Right forelimb (tissue), 1 donor: ENCODE measurements around the gene HOXA3.

Experiments used
- DNase-seq: peaks from one replicate; pipeline ENCODE4 v3.0.0-alpha.2; 2018

Gene HOXA3

GRCh38 chr7:27101171-27101956, 51.0 kb downstream of the HOXA3 start:
- no peak for DNase-seq

GRCh38 chr7:27100694-27101170, 51.7 kb downstream of the HOXA3 start:
- DNase-seq = no peak

DNA sequence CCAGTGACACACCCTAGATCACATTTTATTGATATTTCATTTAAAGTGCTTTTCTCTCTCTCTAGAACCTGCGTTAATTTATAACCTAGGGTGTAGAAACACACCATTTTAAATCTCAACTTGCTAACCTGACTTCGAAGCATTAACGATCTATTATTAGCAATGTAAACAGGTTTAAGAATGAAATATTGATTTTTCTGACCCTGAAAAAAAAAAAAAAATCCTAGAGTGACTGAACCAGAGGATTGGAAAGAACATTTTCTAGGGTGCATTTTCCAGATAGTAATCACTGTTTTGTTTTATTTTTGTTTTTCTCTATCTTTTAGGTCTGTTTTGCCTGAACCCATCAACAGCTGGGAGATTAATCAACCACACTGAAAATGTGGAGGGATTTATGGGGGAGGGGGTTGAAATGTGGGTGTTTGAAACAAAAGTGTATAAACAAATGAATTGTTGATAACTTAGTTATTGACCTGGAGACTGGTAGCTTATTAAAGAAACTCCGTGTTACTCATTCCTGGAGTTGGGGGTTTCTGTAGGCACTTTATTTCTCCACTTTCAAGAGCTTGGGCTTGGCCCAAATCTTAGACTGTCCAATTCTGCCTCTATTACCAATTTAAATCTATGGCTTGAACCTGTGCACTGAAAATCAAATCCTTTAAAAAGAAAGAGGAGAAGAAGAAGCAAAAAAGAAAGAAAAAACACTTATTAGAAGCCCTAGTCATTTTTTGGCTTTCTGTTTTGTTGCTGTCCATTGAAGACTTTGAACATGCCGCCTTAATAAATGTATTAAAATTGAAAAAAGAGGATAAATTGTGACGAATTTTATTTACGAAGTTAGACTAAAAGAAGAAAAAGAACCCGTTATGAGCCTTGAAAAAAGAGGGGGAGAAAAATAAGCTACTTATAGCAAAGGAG, 52.7 kb downstream of the HOXA3 start:
- DNase-seq = no peak

DNA sequence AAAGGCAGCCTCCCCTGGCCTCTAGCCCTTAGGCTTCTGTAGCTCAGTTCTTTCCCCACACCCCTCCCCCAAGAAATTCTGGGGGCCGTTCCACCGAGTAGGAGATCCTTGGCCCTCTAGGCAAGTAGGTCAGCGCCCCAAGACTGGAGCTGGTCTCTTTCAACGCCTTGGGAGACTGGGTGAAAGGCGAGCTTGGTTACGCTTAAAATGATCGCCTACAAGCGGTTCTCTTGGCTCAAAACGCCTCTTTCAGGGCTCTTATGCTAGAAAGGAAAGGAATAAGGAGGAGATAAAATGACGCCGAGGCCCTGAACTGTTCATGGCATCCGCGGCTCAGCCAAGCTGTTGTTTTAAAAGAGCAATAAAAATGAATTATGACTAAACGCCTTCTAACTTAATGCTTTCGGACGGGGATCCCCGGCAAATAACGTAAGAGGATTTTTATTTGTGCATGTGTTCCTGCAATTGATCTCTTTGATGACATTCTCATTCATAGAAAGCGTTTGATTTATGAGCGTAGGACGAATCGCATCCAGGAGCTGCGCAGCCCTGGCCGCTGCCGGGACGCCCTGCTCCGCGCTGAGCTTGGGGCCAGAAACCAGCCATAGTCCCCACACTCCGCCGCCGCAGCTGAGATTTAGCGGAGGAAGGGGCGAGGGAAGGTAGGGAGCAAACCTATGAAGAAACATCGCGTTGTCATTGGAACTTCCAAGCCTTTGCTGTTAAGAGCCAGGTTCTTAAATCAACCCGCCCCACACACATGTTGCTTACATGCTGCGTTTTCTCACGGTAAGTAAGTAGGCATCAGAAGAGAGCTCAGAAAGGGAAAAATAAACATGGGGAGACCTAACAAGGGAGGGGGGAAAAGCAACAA, 53.6 kb downstream of the HOXA3 start:
- peak; percentile 63 for DNase-seq

DNA sequence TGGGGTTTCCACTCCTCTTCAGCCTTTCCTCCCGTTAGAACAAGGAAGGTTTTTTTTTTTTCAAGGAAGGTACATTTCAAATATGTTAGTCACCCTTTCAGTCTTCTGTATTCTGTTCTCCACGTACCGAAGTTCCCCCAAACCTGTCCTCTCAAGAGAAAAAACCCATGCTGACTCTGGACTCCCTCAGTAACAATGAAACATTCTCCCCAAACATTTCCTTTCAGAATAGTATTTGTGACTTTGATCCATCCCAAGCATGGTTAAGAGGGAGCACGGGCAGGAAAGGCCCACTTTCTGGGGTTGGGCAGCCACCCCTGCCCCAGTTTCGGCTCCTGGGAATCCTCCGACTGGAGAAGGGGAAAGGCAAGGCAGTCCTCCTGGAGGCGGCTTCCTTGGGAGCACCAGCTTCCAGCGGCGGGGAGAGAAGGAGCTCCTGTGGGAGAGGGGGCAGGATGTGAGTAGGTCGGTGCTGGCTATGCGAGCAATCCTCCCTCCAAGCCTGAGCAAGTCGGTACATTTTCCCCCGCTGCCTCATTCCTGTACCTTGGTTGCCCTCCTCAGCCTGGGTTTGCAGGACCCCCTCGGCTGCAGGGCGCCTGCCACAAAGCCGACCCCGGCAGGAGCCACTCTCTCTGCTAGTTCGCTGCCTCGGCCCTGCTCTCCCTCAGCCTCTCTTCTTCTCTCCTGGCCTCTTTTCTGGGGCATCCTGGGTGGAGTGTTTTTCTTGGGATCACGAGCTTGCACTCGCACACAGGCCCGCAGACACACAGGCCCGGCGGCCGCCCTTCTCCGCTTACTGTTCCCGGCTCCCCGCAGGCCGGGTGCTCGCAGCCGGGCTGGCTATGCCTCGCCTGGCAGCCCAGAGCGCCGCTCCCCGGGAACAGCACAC, 54.5 kb downstream of the HOXA3 start:
- DNase-seq = no peak

- DNase-seq = peak; percentile 70
These were observed 55.4 kb downstream of the HOXA3 start for GRCh38 chr7:27096768-27097514.

- DNase-seq = peak; percentile 83
These were observed 56.3 kb downstream of the HOXA3 start, which contains the start of gene HOXA1 for GRCh38 chr7:27095897-27096767. TSS of gene HOXA1 (minus strand) at chr7:27096000. CDS start at chr7:27095912, 88 bp downstream.

DNA sequence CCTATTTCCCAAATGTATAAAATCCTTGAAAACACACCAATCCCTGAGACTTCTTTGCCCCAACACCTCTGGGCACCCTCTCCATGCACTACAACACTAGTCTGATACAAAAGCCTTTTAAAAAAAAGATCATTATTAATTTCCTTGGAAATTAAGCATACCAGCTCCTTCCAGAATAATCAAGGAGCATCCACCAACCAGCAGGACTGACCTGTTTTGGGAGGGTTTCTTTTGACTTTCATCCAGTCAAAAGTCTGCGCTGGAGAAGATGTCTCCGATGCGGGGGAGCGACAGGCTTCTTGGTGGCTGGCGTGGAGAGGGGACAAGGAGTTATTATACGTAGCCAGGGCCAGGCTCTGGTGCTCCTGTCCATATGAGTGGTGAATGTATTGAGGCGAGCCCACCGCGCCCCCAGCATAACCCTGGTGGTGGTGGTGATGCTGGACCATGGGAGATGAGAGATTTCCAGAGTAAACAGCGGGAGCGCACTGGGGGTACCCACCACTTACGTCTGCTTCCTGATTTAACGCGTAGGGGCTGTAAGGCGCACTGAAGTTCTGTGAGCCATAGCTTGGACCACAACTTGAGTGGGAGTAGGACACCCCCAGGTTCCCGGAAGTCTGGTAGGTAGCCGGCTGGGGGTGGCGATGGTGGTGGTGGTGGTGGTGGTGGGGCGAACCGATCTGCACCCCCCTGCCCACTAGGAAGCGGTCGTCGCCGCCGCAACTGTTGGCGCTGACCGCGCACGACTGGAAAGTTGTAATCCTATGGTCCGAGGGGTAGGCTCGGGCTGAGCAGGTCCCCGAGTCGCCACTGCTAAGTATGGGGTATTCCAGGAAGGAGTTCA, 57.1 kb downstream of the HOXA3 start:
- DNase-seq = no peak

DNA sequence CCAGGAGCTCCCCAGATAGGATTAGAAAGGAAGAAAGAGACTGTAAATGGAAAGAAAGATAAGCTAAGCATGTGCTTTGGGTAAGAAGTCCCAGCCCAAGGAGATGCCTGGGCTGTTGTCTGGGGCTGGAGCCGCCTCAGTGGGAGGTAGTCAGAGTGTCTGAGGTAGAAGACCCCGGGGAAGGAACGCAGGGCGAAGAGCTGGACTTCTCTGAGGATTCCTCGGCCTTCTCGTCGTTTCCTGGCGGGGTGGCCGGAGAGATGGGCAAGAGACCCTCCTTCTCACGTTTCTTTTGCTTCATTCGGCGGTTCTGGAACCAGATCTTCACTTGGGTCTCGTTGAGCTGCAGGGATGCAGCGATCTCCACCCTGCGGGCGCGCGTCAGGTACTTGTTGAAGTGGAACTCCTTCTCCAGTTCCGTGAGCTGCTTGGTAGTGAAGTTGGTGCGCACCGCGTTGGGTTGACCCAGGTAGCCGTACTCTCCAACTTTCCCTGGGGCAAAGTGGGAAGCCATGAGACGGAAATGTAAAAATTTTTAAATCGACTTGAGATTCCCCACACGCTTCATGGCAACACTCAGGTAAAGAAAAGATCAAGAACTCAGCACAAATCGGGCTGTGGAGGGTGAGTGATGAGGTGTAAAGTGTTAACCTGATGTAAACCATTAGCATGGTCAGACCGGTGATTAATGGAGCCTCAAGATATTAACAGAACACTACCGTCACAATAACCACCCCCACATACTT, 57.9 kb downstream of the HOXA3 start:
- no peak for DNase-seq

- DNase-seq = no peak
These were observed 59.0 kb downstream of the HOXA3 start for GRCh38 chr7:27093184-27093895.

- DNase-seq = no peak
These were observed 59.6 kb downstream of the HOXA3 start for GRCh38 chr7:27092819-27093110.

DNA sequence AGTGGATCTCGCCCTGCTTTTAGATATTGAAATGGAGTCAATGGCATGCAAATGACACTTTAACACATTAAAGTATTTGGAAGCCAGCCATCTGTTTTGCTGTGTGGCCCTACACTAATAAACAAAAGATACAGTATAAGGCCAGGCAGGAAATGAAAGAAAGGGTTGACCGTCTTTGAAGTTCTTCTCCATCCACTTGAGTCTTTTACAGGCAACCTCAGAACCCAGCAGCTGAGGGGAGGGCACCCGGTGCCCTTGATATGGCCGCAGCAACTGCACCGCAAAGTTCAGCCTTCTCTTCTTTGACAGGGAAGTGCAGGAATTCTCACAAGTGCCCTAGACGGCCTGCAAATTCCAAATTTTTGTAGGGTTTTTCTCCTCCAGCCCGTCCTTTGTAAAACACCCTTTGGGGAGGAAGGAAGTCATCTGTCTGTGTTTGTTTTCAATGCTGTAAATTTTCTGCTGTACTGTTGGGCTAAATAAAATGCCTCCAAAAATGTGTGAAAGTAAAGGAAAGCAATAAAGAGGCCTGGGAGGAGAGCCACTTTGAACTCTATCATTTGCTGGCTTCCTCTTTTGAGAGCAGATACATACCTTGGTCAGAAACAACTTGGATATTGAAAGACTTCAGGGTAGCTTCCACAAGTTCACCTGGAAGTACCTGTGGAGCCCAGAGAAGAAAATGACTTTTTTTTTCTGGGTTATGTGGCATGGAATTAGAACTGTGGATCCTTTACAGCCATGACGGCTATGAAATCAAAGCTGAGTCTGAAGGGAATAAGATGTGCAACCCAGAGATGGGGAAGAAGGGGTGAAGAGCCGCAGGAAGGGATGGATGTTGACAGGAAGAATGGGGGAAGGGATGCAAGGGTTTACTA, 60.2 kb downstream of the HOXA3 start:
- no peak for DNase-seq

GRCh38 chr7:27091105-27091504, 61.3 kb downstream of the HOXA3 start:
- no peak for DNase-seq

DNA sequence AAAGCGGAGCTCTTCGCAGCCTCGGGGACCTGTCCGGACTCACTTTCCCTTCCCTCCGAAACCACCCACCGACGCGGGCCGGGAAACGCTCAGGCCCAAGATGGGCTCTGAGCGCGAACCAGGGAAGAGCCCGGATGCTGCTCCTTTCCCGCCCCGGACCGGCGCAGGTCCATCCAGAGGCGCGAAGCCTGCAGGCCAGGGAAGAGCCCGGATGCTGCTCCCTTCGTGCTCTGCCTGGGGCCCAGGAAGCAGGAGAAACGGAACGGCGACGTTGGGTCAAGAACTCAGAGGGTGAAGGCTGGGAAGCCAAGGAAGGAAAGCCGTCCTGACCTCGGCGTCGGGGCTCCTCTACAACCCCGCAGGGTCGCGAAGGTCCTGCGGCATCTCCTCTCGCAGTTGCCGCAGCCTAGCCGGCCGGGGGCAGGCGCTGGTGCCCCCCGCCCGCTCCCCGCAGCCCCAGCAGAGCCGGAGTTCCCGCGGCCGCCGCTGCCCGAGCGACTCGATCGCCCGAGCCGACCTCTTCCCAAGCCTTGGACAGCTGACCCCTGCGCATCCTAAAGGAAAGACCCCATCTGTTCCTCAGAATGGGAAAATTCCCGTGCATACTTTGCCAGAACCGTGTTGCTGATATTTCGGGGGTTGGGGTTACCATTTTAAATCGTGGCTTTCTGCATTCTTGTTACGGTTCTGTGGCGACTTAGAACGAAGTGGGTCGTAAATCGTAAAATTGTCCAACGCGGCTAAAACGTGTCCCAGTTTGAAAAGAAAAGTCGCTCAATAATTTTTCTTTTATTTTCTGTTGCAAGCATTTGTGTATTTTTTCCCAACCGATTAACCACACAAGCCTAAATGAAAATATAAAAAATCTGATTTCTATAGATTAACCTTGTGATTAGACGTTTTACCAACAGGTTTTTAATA, 64.1 kb downstream of the HOXA3 start:
- peak; percentile 52 for DNase-seq

DNA sequence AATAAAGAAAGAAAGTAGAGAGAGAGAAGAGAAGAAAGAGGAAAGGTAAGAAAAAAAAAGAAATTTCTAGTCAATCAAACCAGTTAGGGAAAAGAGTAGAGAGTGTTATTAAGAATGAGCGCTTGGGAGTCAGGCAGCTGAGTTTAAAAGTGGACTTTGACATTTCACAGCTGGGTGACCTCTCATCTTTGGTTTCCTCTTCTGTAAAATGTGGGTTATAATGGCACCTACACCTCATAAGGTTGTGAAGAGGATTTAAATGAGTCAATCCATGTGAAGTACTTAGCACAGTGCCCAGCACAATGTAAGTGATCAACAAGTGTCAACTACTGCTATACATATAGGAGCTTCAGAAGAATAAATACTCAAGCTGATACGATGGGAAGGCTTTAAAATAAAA, 68.7 kb downstream of the HOXA3 start:
- DNase-seq = no peak
